ENCODE results near the gene SLC2A11. TPM values are rescaled to one million over a fixed set of nuclear protein-coding genes. Genes with fewer than 3 reads are reported as not detected.

SLC2A11 gene
- total RNA-seq, 1 donor from 2014 or later: 22.6 TPM

GRCh38 chr22:23837911-23838680 lies 19.6 kb upstream of the SLC2A11 start:
- Mint-ChIP-seq H3K4me1 (ENCODE audit: unreplicated experiment) (peaks cover 20% of the 10 kb centered on the region), H3K36me3 (ENCODE audit: unreplicated experiment) (peaks cover 7% of the 10 kb centered on the region), H3K4me3 (ENCODE audit: unreplicated experiment) (peak overlapping the region; percentile 74), H3K9me3 (ENCODE audit: unreplicated experiment) (no peaks in the 10 kb centered on the region), H3K27me3 (ENCODE audit: unreplicated experiment) (no peaks in the 10 kb centered on the region), H3K27ac (ENCODE audit: unreplicated experiment) (peak overlapping the region; percentile 63)
- TF ChIP-seq, protein P1, sequence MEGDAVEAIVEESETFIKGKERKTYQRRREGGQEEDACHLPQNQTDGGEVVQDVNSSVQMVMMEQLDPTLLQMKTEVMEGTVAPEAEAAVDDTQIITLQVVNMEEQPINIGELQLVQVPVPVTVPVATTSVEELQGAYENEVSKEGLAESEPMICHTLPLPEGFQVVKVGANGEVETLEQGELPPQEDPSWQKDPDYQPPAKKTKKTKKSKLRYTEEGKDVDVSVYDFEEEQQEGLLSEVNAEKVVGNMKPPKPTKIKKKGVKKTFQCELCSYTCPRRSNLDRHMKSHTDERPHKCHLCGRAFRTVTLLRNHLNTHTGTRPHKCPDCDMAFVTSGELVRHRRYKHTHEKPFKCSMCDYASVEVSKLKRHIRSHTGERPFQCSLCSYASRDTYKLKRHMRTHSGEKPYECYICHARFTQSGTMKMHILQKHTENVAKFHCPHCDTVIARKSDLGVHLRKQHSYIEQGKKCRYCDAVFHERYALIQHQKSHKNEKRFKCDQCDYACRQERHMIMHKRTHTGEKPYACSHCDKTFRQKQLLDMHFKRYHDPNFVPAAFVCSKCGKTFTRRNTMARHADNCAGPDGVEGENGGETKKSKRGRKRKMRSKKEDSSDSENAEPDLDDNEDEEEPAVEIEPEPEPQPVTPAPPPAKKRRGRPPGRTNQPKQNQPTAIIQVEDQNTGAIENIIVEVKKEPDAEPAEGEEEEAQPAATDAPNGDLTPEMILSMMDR (IDR thresholded peaks at IDR 0.05): no peak
- no peak for DNase-seq (ENCODE audit: extremely low spot score, unreplicated experiment)

GRCh38 chr22:23838681-23839468 lies 18.8 kb upstream of the SLC2A11 start, which contains the start of gene DERL3:
DERL3 (minus strand) TSS chr22:23839006; CDS start chr22:23838987, 19 bp downstream.
- peaks cover 7% of the 10 kb centered on the region for H3K36me3 Mint-ChIP-seq (ENCODE audit: unreplicated experiment)
- TF ChIP-seq, protein P1 (IDR thresholded peaks at IDR 0.05): no peak
- peaks cover 20% of the 10 kb centered on the region for H3K4me1 Mint-ChIP-seq (ENCODE audit: unreplicated experiment)
- peak within 1 kb of the TSS; percentile 63 for H3K27ac Mint-ChIP-seq (ENCODE audit: unreplicated experiment)
- peak within 1 kb of the TSS; percentile 74 for H3K4me3 Mint-ChIP-seq (ENCODE audit: unreplicated experiment)
- H3K9me3 Mint-ChIP-seq (ENCODE audit: unreplicated experiment): no peaks in the 10 kb centered on the region
- DNase-seq (ENCODE audit: extremely low spot score, unreplicated experiment): peak; percentile 97
- H3K27me3 Mint-ChIP-seq (ENCODE audit: unreplicated experiment): no peaks in the 10 kb centered on the region

GRCh38 chr22:23840026-23840425 lies 17.6 kb upstream of the SLC2A11 start:
- H3K4me3 Mint-ChIP-seq (ENCODE audit: unreplicated experiment): no peak overlapping the region

GRCh38 chr22:23841292-23841691 lies 16.4 kb upstream of the SLC2A11 start:
- no peaks in the 10 kb centered on the region for H3K9me3 Mint-ChIP-seq (ENCODE audit: unreplicated experiment)
- no peak for DNase-seq (ENCODE audit: extremely low spot score, unreplicated experiment)
- peaks cover 27% of the 10 kb centered on the region for H3K4me1 Mint-ChIP-seq (ENCODE audit: unreplicated experiment)
- H3K4me3 Mint-ChIP-seq (ENCODE audit: unreplicated experiment): no peak overlapping the region
- peak overlapping the region; percentile 20 for H3K27ac Mint-ChIP-seq (ENCODE audit: unreplicated experiment)
- H3K36me3 Mint-ChIP-seq (ENCODE audit: unreplicated experiment): peaks cover 2% of the 10 kb centered on the region
- TF ChIP-seq, protein P1 (IDR thresholded peaks at IDR 0.05): no peak
- no peaks in the 10 kb centered on the region for H3K27me3 Mint-ChIP-seq (ENCODE audit: unreplicated experiment)

More at GRCh38 chr22:23840026-23840425, 17.6 kb upstream of the SLC2A11 start:
- H3K9me3 Mint-ChIP-seq (ENCODE audit: unreplicated experiment): no peaks in the 10 kb centered on the region
- DNase-seq (ENCODE audit: extremely low spot score, unreplicated experiment): no peak
- TF ChIP-seq, protein P1 (IDR thresholded peaks at IDR 0.05): no peak
- no peaks in the 10 kb centered on the region for H3K27me3 Mint-ChIP-seq (ENCODE audit: unreplicated experiment)
- H3K27ac Mint-ChIP-seq (ENCODE audit: unreplicated experiment): no peak overlapping the region
- H3K36me3 Mint-ChIP-seq (ENCODE audit: unreplicated experiment): peaks cover 7% of the 10 kb centered on the region
- peaks cover 27% of the 10 kb centered on the region for H3K4me1 Mint-ChIP-seq (ENCODE audit: unreplicated experiment)
